Stimulated activated CD8-positive, alpha-beta memory T cell treated with anti-CD3 and anti-CD28 coated beads, Interleukin-4, amount 100 ng/mL, for 1 hour (primary cell): ENCODE measurements around the gene SNX24.
"Not testable (repeated sequence)": the region's sequence is repeated elsewhere in the genome, so short reads cannot be mapped to it uniquely, and the experiment has no call there.

Experiments
- DNase-seq, 2 donors: peaks; one replicate each; pipeline ENCODE4 v3.0.0-alpha.2; 2020; ENCODE audit warnings: low read depth in 2 of 2, low spot score in 1 of 2

The SNX24 gene

DNA sequence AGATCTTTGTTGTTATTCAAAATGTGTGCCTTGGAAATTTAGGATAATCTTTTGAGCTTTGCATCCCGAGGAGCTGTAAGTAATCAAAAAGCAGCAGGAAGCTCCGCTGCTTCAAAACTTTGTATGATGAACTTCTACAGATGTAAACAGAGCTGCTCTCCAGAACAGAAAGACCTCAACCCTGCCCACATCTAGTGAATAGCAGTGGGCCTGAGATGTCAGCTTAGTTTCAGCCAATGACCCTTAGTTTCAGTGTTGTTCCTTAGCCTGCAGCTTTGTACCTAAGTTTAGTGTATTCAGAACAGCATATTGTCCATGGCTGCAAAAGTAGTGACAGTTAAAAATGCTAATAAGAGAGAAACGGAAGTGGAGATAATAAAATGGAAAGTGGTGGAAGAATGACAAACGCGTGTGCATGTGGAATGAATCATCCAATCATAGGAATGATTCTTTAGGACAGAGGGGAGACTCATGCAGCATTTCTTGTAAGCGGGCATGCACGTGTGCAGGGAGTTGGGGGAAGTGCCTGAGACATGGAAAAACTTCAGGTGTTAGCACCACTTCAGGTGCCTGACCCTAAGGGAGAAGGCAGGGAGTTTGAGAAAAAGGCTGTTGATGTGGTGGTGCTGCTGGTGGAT is 24.9 kb downstream of the SNX24 start:
- DNase-seq, result no peak

GRCh38 chr5:122871661-122872060 is 26.2 kb downstream of the SNX24 start:
- DNase-seq, result no peak

DNA sequence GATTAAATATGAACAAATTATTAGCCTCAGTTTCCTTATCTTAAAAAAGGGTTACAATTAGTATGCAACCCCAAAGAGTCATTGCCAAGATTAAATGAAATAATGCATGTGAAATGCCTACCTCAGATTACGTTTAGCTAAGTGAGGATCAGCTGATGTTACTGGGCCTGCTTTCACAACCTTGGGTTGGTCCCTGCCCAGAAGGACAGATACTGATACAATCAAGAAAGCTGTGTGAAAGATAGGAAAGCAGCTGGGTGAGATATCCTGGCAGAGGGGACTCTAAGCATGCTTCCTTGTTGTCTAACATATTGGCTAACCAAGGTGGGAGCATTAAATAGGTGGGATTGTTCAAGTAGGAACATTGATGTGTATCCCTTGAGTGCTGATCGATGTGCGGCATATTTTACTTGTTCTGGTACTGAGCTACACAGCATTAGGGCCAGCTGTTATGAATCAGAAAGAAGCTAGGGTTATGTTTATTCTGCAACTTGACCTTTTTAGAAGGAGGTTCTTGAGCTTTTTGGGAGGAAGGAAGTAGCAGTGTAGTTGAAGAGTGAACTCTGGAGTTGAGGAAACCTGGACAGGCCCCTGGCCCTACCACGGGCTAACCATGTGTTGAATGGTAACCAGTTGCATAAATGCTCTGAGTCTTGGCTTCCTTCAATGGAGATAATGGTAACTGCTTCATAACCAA is 28.9 kb downstream of the SNX24 start:
- DNase-seq, result no peak

GRCh38 chr5:122877518-122877917 is 32.1 kb downstream of the SNX24 start:
- DNase-seq, result no peak

DNA sequence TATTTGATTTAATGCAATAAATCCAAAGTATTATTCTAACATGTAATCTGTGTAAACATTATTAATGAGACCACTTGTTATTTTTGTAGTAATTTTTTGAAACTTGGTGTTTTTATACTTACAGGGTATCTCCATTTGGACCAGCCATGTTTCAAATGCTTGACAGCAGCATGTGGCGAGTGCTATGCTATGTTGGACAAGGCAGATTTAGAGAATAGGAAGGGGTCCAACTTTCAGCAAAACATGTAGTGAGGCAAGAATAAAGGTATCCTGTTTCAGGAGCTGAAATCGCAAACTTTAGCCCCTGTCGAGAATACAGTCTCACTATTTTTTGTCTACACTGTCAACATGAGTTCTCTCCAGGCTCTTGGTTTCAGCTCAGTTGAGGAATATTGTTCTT is 33.7 kb downstream of the SNX24 start:
- no peak for DNase-seq

DNA sequence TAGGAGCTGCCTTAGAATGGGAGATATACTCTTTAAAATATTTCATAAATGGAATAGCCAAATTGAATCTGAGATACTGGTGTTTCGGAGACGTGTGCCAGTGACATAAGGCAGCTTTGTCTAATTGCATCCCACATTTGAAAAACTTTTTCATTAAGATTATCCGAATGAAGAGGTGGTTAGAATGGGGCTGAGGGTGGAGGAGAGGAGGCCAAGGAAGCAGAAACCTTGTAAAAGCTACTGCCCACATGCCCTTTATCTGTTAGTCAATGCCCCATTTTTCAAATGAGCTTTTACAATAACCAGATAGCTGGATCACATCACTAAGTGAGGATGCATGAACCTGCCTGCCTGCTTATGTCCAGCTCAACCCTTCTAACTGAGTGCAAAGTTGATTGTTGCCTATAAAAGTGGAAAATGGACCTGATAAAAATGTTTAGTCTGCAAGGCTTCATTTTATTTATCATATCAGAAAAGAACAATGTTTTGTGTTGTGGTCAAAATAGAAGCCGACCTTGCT is 34.8 kb downstream of the SNX24 start:
- DNase-seq, result no peak

GRCh38 chr5:122880749-122881148 is 35.3 kb downstream of the SNX24 start:
- no peak for DNase-seq

DNA sequence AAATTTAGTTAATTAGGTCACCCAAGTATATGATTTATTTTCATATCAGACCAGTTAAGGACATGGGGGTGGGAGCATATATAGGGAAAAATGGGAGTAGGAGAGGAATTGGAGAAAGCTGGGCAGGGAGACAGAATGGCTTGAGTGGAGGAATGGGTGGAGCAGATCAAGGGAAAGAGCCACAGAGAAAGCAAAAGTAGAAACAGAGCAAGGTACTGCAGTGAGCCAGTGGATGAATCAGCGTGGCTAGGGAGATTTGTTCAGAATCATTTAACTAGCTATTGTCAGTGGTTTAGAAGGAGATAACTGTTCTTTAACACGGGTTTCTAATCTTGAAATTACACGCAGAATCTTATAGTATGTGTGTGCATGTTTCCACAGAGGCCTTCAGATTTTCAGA is 37.4 kb downstream of the SNX24 start:
- DNase-seq, result no peak

GRCh38 chr5:122885045-122885517 is 39.7 kb downstream of the SNX24 start:
- no peak for DNase-seq

GRCh38 chr5:122885891-122886290 is 40.5 kb downstream of the SNX24 start:
- DNase-seq, result no peak

DNA sequence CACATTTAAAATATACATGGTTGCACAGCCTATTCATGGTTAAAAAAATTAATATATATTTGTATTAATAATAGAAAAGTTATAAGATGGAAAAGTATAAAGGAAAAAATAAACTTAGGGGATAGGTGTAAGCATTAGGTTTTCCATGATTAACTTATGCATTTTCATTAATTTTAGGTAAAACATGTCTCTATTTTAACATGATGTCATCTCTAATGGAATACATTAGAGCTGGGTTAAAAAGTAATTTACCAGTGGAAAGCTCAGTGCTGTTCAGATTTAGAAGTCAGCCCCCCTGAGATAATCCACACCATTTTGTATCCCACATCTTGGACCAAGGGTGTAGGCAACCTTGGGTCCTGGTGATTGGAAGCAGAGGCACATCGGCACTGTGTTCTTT is 49.7 kb downstream of the SNX24 start:
- DNase-seq, result no peak

- DNase-seq, result no peak
These were observed 51.3 kb downstream of the SNX24 start for GRCh38 chr5:122896598-122897282.

GRCh38 chr5:122897283-122897602 is 51.8 kb downstream of the SNX24 start:
- no peak for DNase-seq

- DNase-seq, result no peak
These were observed 55.9 kb downstream of the SNX24 start for GRCh38 chr5:122901346-122901745.

GRCh38 chr5:122902263-122902662 is 56.9 kb downstream of the SNX24 start:
- DNase-seq, result no peak

GRCh38 chr5:122906768-122907167 is 61.4 kb downstream of the SNX24 start:
- DNase-seq, result no peak

- DNase-seq, result no peak
These were observed 61.9 kb downstream of the SNX24 start for GRCh38 chr5:122907276-122907675.

- DNase-seq, result no peak
These were observed 62.7 kb downstream of the SNX24 start for GRCh38 chr5:122908108-122908507.

DNA sequence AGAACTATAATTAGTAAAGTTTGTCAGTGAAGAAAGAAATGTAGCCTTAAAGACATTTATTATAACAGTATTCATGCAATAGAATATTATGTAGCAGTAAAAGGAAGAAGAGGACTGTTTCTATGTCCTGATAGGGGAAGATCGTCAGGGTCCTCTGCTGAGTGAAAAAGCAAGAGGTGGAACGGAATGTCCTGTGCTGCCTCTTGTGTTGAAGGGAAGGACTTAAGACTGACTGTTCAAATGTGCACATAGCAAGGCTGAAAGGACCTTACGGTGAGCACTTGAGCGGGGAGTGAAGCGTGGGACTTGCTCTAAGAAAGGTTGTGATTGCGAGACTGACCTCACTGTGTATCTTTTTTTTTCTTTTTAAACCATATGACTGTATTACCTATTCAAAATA is 63.2 kb downstream of the SNX24 start:
- no peak for DNase-seq

DNA sequence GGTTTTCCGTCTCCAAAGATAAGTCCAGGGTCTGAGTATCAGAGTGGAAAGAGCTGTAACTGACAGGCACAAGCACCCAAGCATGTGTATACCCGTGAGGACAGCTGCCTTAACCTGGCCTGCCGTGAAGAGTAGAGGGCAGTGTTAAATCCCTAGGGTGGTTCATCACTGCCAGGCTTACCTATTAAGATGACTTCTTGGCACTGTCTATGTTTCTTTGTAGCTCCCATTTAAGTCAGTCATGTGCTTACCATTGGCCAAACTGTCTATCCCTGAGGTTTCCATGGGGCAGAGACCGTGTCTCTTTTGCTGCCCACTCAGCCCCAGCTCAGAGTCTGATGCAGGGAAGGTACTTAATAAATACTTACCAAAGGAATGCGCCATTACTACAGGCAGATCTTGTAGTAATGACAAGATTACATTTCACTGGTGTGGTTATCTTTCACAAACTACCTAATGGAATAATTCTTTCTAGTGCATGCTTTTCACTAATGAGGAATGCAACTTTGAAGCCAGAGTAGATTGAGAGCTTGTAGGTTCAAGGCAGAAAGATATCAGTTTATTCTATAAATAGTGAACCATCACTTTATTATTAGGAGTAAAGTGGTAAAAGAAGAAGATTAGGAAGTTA is 64.2 kb downstream of the SNX24 start:
- no peak for DNase-seq

GRCh38 chr5:122913436-122913835 is 68.0 kb downstream of the SNX24 start:
- DNase-seq, result not testable (repeated sequence)
